GM21825 (cell line): ENCODE measurements around the gene EIF1.
A peak's percentile ranks its signal among the peaks of the same experiment; 100 is the strongest.
"Not testable (repeated sequence)": the region's sequence is repeated elsewhere in the genome, so short reads cannot be mapped to it uniquely, and the experiment has no call there.

Source experiments
- ATAC-seq: cut with Tn5 transposase; IDR thresholded peaks from one replicate; pipeline ENCODE4 v1.9.1; 2021; ENCODE audit warnings: mild to moderate bottlenecking, moderate library complexity; ENCODE audit not compliant: unreplicated experiment

Gene EIF1

DNA sequence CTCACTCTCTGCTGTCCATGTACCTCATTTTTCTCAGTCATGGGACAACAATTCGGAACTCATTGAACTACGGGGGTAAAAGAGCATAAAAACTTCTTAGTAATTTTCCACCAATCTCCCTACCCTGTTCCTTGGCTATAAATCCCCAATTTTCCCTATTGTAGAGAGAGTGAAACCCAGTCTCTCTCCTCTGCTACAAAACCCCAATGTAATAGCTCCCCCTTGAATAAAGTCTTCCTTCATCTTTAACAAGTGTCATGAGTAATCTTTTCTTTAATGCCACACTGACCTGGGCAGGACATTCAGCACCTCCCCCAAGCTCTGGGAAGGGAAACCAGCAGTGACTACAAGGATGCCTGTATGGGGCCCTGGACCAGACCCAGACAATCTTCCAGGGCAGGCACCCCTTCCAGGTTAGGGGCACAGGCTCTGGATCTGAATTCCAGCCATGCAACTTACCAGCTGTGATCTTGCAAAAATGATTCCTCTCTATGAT is 10.2 kb upstream of the EIF1 start:
- ATAC-seq, result peak; percentile 25

DNA sequence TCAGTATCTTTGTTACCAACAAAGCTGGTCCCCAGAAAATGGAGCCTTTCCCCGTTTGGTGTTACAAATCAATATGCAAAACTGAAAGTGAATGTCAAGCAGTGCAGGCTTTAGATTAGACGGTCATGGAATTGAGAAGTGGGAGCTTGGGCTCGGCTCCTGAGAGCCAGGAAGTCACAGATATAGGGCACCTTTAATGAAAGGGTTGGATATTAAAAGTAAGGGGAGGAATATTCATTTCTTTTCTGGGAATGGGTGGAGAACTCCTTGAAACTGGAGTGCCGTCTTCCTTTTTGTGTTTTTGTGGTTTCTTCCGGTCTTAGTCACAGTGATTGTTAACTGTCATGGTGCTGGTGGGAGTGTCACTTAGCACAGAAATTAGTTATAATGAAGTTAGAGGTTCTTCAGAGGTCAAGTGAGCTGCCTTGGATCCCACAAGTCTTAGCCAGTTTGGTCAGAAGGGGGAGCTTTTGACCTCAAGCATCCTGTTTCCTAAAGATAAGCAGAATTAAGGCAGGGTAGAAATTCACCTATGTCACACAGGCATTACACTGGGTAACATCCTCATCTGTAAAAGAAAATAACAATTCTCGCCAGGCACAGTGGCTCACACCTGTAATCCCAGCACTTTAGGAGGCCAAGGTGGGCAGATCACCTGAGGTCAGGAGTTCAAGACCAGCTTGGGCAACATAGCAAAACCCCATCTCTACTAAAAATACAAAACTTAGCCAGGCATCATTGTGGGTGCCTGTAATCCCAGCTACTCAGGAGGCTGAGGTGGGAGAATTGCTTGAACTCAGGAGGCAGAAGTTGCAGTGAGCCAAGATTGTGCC is 9.6 kb upstream of the EIF1 start:
- ATAC-seq, result peak; percentile 64

DNA sequence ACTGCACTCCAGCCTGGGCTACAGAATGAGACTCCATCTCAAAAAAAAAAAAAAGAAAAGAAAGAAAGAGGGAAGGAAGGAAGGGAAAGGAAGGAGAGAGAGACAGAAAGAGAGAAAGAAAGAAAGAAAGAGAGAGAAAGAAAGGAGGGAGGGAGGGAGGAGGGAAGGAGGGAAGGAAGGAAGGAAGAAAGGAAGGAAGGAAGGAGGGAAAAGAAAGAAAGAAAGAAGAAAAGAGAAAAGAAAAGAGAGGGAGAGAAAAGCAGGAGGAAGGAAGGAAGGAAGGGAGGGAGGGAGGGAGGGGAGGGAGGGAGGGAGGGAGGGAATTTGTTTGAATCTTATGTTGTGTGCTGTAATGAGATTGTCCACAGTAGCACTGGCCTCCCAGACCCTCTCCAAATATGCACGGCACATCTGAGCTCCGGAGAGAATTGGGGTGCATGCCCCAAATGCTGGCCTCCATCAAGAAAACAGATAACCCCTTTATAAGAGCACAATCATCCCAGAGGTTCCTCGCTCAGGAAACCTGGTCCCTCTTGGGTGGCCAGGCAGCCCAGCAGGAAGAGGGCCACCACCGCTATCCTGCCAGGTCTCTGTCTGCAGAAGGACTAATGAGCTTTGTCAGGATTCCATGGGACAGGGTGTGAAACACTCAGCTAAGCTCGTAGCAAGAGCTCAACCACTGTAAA is 8.8 kb upstream of the EIF1 start:
- no peak for ATAC-seq

DNA sequence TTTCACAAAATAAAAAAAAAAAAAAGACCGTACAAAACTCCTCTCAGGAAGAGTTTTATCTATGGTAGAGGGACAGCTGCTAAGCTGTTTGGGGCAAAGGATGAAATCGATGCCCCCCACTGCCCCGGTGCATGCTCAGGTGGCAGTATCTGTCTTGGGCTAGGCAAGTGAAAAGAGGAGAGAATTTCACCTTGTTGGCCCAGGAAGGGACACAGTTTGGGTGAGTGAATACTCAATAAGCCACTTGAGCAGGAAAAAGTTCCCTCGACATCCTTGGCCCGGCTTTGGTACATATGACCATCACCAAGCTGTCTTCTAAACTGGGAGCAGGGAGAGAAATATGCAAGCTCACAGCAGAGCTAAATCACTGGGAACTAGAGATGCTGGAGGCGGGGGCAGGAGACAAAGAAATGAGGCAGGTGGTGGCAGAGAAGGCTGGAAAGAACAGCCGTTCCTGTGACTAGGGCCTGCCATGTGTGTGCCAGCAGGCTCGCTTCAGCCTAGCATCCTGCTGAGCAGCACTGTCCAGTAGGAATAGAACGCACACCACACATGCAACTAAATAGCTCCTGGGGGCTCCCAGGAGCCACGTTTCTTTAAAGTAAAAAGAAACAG is 8.2 kb upstream of the EIF1 start:
- ATAC-seq, result no peak

DNA sequence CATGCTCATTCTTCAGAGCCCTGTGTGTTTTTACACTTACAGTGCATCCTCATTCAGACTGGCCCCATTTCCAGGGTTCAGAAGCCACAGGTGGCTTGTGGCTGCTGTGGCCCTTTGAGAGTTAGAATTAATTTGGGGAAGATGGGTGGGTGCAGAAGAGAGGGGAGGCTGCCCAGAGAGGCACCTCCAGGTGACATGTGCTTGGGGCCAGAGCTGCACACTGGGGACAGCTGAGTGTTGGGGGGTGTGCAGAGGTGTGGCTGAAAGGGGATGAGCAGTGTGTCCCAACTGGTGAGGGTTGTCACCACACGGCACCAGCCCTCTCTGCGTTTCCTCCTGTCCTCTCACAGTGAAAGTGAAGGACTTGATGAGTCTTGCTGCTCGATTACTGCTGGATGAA is 6.9 kb upstream of the EIF1 start:
- ATAC-seq, result no peak

DNA sequence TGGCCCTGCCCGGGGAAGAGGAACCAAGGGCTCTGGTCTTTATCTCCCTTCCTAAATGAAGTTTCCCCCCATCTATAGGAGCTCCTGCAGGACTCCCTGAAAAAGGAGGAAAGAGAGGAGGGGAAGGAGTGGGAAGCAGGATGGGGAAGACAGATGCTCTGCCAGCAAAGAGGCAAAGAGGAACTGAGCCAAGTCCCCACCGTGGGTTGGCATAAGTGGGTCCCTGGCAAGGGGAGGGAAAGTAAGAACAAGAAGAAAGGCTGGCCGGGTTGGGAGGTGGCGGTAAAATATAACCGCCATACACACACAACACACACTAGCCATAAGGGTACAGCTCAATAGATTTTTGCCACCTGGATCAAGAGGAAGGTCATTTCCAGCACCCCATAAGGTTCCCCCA is 6.1 kb upstream of the EIF1 start:
- no peak for ATAC-seq

DNA sequence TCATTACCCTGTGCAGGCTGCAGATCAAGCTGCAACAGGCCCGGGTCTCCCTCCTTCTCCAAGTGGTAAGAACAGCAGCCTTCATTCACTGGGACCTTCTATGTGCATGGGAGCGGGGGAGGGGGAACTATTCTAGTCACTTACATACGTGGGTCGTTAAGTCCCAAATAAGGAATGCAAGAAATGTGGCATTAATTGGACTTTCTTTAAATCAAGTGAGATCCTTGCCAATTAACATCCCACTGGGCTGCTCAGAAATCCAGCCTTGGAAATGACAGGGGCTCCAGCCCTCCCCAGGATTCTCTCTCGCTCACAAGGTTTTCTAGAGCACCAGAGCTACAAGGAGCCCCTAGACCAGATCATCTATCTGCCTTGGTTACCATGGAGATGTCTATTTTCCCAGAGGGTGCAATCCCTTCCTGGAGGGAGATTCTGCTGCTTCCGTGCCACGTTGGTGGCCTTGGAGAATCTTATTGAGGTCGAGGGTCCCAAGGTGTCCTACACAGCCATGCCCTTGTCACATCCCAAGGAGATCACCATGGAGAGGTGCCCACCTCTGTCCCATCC is 5.2 kb upstream of the EIF1 start:
- ATAC-seq, result no peak

DNA sequence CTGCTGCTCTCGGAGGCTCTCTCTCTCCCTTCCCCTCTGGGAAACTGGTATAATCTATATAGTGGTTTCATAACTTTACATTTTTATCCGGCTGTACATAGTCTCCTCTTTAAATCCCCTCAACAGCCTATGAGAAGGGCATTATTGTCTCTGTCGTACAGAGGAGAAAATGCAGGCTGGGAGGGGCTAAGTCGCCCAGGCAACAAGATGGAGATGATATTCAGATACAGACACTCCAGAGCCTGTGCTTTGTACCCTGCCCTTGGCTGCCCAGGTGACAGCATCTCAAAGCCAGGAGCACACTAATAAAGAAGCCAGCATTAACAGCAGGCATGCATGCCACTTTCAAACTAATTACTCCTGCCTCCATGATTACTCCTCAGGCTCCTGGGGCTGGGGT is 4.7 kb upstream of the EIF1 start:
- ATAC-seq, result no peak

DNA sequence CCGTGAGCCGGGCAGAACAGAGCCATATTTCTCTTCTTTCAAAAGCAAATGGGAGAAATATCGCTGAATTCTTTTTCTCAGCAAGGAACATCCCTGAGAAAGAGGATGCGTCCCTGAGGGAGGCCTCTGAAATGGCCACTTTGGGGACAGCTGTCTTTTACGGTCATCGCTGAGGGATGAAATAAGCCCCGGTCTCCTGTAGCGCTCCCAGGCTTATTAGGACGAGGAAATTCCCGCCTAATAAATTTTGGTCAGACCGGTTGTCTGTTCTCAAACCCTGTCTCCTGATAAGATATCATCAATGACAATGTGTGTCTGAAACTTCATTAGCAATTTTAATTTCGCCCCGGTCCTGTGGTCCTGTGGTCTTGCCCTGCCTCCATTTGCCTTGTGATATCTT is 2.9 kb upstream of the EIF1 start:
- not testable (repeated sequence) for ATAC-seq

DNA sequence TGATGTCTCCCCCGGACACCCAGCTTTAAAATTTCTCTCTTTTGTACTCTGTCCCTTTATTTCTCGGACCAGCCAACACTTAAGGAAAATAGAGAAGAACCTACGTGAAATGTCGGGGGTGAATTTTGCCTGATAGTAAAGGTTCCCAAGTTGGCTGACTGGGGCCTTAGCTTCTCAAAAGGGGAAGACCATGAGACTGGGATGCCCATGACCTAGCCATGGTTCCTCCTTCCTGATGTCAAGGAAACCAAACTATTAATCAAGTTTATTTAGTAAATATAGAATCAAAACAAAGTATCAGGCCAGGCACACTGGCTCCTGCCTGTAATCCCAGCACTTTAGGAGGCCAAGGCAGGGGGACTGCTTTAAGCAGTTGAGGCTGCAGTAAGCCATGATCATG is 2.4 kb upstream of the EIF1 start:
- ATAC-seq, result no peak

DNA sequence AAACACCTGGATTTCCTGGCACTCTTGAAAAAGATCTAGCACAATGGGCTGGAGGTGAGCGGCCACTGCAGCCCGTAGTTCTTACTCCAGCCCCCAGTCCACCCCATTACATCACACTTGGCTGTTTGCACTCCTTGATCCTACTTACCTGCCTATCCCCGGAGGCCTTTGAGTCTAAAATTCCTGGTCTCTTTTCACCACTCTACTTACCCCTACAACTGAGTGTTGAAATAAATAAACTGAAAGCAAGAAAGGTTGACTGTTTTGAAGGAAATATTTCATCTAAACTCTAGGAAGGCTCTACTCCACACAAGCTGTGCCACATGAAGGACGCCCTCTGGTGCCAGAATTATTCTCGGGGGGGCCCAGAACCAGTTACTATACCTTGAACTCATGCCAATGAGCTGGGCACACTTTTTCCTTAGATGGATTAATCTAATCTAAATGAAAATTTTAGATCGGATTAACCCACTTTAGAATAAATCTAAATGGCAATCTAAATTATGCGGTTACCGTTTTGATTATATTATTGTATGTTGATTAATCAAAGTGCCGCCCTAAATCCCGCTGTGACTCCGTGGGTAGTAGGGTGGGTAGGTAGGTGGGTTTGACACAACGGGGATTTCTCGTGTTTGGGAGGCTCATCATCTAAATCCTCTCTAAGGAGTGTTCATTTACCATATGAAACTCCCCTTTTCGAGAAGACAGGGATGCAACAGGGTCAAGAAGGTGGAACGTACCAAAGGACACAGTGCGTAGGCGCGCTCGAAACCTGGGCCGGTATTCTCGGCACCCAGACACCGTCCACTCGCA is 651 bp upstream of the EIF1 start:
- ATAC-seq, result no peak

DNA sequence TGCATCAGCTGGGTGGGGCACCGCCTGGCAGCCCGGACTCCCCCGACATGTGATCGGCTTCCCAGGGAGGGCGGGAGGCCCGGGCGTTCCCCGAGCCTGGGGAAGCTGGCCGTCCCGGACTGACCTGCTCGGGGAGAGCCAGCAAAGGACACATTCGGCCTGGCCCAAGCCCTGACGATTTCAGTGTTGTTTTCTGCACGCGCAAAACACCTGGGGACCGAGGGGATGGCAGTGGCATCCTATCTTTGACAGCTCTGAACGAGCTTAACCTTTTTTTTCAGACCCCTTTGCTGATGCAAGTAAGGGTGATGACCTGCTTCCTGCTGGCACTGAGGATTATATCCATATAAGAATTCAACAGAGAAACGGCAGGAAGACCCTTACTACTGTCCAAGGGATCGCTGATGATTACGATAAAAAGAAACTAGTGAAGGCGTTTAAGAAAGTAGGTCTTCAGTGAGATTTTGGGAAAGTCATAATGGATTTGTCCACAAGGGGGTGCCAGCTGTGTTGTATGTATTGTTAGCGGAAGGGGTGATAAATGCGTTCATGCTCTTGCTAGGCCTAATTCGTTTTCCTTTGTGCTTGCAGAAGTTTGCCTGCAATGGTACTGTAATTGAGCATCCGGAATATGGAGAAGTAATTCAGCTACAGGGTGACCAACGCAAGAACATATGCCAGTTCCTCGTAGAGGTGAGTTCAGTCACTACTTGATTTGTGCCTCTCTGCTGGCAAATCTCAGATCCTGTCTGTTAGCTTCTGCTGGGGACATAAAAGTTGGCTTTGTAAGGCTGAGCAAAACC is 1.0 kb downstream of the EIF1 start:
- ATAC-seq, result no peak

DNA sequence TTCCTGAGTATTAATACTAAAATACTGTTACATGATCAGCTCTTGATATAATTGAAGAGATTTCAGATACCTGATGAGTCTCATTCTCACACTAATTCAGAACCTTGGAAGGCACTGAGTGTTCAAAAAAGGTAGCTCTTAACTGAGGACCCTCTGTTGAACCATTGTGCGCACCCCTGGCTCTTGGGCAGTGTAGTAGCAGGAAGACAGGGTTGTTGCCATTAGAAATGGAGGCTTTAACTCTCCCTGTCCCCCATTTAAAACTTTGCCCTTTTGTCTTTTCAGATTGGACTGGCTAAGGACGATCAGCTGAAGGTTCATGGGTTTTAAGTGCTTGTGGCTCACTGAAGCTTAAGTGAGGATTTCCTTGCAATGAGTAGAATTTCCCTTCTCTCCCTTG is 1.8 kb downstream of the EIF1 start:
- no peak for ATAC-seq

DNA sequence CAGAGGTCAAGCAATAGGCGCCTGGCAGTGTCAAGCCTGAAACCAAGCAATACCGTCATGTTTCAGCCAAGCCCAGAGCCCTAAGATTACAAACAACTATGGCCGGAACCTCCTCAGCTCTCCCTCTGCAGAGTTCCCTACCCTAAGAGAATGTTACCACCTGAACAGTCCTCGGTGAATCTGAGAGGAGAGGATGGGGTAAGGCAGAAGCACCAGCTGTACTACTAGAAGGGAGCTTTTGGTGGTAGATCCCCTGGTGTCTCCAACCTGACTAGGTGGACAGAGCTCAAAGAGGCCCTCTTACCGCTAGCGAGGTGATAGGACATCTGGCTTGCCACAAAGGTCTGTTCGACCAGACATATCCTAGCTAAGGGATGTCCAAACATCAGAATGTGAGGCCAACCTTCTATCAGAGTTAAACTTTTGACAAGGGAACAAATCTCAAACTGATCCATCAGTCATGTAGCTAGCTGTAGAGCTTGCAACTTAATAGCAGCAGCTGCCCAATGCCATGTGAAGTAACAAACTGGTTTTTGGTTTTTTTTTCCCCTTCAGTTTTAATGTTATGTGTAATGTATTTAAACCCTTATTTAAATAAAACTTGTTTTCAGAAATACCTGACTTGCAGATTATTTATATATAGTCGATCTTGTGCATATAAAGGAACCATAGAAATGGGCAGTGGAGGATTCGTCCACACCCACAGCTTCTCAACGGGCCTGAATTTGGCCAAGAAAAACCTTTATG is 2.5 kb downstream of the EIF1 start:
- no peak for ATAC-seq

DNA sequence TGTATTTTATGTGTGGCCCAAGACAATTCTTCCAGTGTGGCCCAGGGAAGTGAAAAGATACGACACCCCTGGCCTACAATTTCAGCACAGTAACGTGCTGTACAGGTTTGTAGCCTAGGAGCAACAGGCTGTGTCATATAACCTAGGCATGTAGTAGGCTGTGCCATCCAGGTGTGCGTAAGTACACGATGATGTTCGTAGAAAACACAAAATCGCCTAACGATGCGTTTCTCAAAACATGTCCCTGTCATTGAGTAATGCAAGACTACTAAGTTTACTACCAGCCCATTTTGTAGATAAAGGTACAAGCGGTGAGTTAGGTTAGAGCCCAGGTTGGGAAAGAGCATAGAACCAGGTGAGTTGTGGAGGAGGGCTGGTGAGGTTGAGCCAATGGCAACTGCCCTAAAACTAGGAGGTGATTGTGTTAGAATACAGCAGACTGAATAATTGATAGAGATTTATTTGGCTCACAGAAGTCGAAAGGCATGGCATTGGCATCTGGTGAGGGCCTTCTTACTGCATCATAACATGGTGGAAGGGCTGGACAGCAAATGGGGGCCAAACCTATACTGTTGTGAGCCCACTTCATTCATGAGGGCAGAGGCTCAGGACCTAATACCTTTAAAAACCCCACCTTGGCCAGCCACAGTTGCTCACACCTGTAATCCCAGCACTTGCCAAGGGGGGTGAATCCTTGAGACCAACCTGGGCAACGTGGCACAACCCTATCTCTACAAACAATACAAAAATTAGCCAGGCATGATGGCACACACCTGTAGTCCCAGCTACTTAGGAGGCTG is 4.2 kb downstream of the EIF1 start:
- no peak for ATAC-seq

DNA sequence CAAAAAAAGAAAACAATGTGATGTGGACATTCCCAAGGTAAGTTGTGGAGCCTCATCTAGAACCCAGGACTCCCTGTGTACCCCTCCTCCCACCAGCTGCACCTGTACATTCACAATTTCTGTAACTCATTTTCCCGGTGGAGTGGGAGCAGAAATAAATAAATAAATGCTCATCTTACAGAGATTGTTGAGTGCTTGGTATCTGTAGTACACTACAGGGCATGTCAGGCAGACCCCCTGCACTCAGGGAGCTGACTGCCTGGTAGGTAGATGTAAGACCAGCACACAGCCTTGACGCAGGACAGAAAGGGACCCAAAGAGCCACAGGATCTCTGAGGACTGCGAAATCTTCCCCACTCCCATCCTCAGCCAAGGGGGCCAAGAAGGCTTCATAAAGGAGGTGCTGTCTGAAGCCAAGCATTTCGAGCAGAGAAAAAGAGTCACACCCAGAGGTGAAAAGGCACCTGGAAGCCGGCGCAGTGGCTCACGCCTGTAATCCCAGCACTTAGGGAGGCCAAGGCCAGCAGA is 6.5 kb downstream of the EIF1 start:
- ATAC-seq, result no peak

DNA sequence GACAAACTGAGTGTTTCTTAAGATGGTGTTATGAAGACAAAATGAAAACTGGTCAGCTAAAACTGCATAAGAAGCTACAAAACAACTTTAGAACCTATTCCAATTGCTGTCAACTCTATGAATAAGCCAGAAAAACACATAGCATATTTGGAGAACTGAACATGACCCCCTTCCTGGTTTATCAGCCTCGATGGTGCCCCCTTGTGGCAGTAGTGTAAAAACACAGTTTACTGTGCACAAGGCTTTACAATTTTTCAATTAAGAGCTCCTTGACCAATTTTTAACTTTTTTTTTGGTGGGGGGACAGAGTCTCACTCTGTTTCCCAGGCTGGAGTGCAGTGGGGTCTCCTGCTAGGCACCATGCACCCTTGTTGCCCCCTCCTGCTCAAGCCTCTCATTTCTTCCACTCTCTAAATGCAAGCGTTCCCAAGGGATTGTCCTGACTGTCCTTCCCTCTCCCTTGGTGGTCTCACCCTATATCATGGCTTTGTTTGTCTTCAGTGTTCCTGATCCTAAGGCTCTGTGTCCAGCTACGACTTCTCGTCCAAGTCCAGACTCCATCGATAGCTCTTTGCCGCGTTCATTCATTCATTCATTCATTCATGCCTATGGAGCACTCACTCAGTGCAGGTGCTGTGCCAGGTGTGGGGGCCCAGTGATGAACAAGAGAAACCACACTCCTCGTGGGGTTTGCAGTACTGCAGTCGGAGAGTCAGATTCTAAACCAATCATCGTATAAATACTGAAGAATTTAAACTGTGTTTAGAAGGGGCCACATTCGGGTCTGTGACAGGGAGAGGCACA is 7.5 kb downstream of the EIF1 start:
- ATAC-seq, result no peak
